Measurements from ENCODE around the gene CEMIP2. TPM values are rescaled to one million over a fixed set of nuclear protein-coding genes. Genes with fewer than 3 reads are reported as not detected.

Gene CEMIP2
- total RNA-seq, 1 experiment from 2014 or later: 40.5 TPM

GRCh38 chr9:71729816-71730526 is 38.3 kb downstream of the CEMIP2 start:
- CTCF ChIA-PET: no interaction called here
- H3K4me1 Mint-ChIP-seq: peaks cover 9% of the 10 kb centered on the region

More at GRCh38 chr9:71729816-71730526, 38.3 kb downstream of the CEMIP2 start:
- Mint-ChIP-seq H3K27me3 (ENCODE audit: low read depth) (no peaks in the 10 kb centered on the region), H3K27ac (no peak overlapping the region), H3K4me3 (no peak overlapping the region), H3K36me3 (peaks cover 57% of the 10 kb centered on the region), H3K9me3 (no peaks in the 10 kb centered on the region)
- no peak for TF ChIP-seq PRRX2 (CRISPR knock-in tag; IDR thresholded peaks at IDR 0.05)
- no peak for TF ChIP-seq E2F1 (CRISPR knock-in tag; IDR thresholded peaks at IDR 0.05)
- TF ChIP-seq ZNF416 (CRISPR knock-in tag; IDR thresholded peaks at IDR 0.05): no peak
- no peak for TF ChIP-seq NR2C2 (CRISPR knock-in tag; IDR thresholded peaks at IDR 0.05)
- TF ChIP-seq ZSCAN18 (CRISPR knock-in tag; IDR thresholded peaks at IDR 0.05): no peak
- TF ChIP-seq NR1H2 (CRISPR knock-in tag; IDR thresholded peaks at IDR 0.05): no peak
- TF ChIP-seq ZNF317 (CRISPR knock-in tag; IDR thresholded peaks at IDR 0.05; ENCODE audit: borderline replicate concordance, low read depth): no peak
- no peak for TF ChIP-seq ZNF121 (CRISPR knock-in tag; IDR thresholded peaks at IDR 0.05)
- no peak for TF ChIP-seq ATF1 (CRISPR knock-in tag; IDR thresholded peaks at IDR 0.05)
- TF ChIP-seq ZNF263 (CRISPR knock-in tag; IDR thresholded peaks at IDR 0.05; ENCODE audit: low read depth): no peak
- no peak for TF ChIP-seq ERG (CRISPR knock-in tag; IDR thresholded peaks at IDR 0.05)
- no peak for TF ChIP-seq NR3C1 (CRISPR knock-in tag; conservative IDR thresholded peaks at IDR 0.05; ENCODE audit: low read depth)
- TF ChIP-seq ARID4B (CRISPR knock-in tag; IDR thresholded peaks at IDR 0.05; ENCODE audit: borderline replicate concordance): no peak
- TF ChIP-seq GABPB1 (CRISPR knock-in tag; IDR thresholded peaks at IDR 0.05): no peak
- no peak for TF ChIP-seq FOXP4 (CRISPR knock-in tag; IDR thresholded peaks at IDR 0.05)
- TF ChIP-seq EMX1 (CRISPR knock-in tag; IDR thresholded peaks at IDR 0.05): no peak
- TF ChIP-seq MLX (CRISPR knock-in tag; IDR thresholded peaks at IDR 0.05): no peak
- no peak for TF ChIP-seq ATF3 (CRISPR knock-in tag; conservative IDR thresholded peaks at IDR 0.05)
- POLR2A ChIA-PET: no interaction called here
- ATAC-seq (no peak), DNase-seq (ENCODE audit: low spot score) (no peak)
